Body of pancreas (tissue), 4 donors: ENCODE results near the gene PALLD. TPM values are rescaled to one million over a fixed set of nuclear protein-coding genes. Genes with fewer than 3 reads are reported as not detected.

Experiments
- ATAC-seq: fragments of 150-250 bp; one replicate; pipeline ENCODE4 v1.9.1; 2016
- DNase-seq, 4 donors: peaks; one replicate each; pipeline ENCODE4 v3.0.0-alpha.2; 2019
- H3K27ac ChIP-seq, 4 donors: fragments of 200-600 bp; sonication (generic); 1 replicate in 3 of 4; 2 replicates in 1 of 4; pipeline versions ENCODE4 v1.5.1 to v1.6.1; 2016 to 2019; ENCODE audit warnings: mild to moderate bottlenecking in 1 of 4, mixed read lengths in 1 of 4, moderate library complexity in 1 of 4
- H3K27me3 ChIP-seq, 2 donors: fragments of 200-600 bp; sonication (generic); one replicate each; pipeline ENCODE4 v1.6.0; 2016; ENCODE audit warnings: mild to moderate bottlenecking in 1 of 2
- H3K36me3 ChIP-seq, 2 donors: fragments of 200-600 bp; sonication (generic); replicated peaks in 1 of 2; 2 replicates each; pipeline ENCODE4 v1.5.1; 2016; ENCODE audit warnings: low read depth in 2 of 2; ENCODE audit not compliant: insufficient read depth in 1 of 2
- H3K4me1 ChIP-seq: fragments of 200-600 bp; sonication (generic); one replicate; pipeline ENCODE4 v1.6.0; 2016
- H3K4me3 ChIP-seq, 2 donors: fragments of 200-600 bp; sonication (generic); 1 replicate in 1 of 2; 2 replicates in 1 of 2; pipeline ENCODE4 v1.5.1; 2016 to 2019
- H3K9me3 ChIP-seq, 3 donors: fragments of 200-600 bp; sonication (generic); 1 replicate in 2 of 3; 2 replicates in 1 of 3; pipeline ENCODE4 v1.5.1; 2016
- POLR2A ChIP-seq, 3 donors: fragments of 450-650 bp; IDR thresholded peaks; one replicate each; pipeline ENCODE4 v1.6.1; 2016; ENCODE audit warnings: antibody characterized with exemption in 3 of 3, mild to moderate bottlenecking in 2 of 3
- WGBS, 2 donors: methylation state at CpG; one replicate each; pipeline ENCODE4 v1.1.5; 2017; 5-methylcytosine and 5-hydroxymethylcytosine counted together
- intact Hi-C: fragments of 100-400 bp; cut with DNase I; formaldehyde crosslinking; loops from one replicate; pipeline ENCODE4 v1.15.1; 2023
- total RNA-seq, 2 donors: library from RNA; depleted of rRNA; stranded (reverse); fragments of >200 nt; gene quantifications; one replicate each; pipeline ENCODE4 v1.1.0, GENCODE V29; 2016
- TF ChIP-seq, protein P1 (sequence below), 7 experiments: fragments of 450-650 bp in 4 of 7; fragments of 200-600 bp in 3 of 7; sonication (generic) in 3 of 7; IDR thresholded peaks; one replicate each; pipeline ENCODE4 v1.5.1; 2016 to 2019; ENCODE audit warnings: antibody characterized with exemption in 7 of 7

Gene PALLD
- total RNA-seq, 2 donors from 2014 or later: 46.8 to 52.4 TPM

DNA sequence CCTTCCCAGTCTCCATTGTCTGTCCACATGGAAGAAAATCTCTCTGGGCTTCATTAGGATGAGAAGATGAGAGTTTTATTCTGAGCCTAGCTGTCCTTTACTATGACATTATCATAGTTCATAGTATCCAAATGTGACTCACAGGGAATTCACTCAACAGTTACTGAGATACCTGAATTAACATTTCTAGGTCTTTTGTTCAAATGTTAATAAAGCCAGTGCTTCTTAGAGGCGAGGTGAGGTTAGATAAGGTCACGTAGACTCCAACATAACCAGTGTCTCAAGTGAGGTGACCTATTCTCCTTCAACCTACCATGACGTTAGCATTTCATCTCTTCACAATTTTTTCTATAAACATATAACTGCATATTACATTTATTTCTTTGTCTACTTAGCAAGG lies 67.2 kb downstream of the PALLD start:
- 87 to 91% methylated on average over 3 of the region's 3 CpGs for WGBS, 2 donors
- peaks cover 12% of the 10 kb centered on the region for H3K4me1 ChIP-seq
- H3K9me3 ChIP-seq: no peaks in the 10 kb centered on the region
- no peak overlapping the region for H3K27ac ChIP-seq
- TF ChIP-seq POLR2A (IDR thresholded peaks at IDR 0.05): no peak
- TF ChIP-seq, protein P1, sequence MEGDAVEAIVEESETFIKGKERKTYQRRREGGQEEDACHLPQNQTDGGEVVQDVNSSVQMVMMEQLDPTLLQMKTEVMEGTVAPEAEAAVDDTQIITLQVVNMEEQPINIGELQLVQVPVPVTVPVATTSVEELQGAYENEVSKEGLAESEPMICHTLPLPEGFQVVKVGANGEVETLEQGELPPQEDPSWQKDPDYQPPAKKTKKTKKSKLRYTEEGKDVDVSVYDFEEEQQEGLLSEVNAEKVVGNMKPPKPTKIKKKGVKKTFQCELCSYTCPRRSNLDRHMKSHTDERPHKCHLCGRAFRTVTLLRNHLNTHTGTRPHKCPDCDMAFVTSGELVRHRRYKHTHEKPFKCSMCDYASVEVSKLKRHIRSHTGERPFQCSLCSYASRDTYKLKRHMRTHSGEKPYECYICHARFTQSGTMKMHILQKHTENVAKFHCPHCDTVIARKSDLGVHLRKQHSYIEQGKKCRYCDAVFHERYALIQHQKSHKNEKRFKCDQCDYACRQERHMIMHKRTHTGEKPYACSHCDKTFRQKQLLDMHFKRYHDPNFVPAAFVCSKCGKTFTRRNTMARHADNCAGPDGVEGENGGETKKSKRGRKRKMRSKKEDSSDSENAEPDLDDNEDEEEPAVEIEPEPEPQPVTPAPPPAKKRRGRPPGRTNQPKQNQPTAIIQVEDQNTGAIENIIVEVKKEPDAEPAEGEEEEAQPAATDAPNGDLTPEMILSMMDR (IDR thresholded peaks at IDR 0.05): no peak
- no peak for ATAC-seq
- no peak overlapping the region for H3K4me3 ChIP-seq
- H3K36me3 ChIP-seq: no peaks in the 10 kb centered on the region
- intact Hi-C loops: no loop called here
- H3K27me3 ChIP-seq: no peaks in the 10 kb centered on the region
- DNase-seq: no peak

DNA sequence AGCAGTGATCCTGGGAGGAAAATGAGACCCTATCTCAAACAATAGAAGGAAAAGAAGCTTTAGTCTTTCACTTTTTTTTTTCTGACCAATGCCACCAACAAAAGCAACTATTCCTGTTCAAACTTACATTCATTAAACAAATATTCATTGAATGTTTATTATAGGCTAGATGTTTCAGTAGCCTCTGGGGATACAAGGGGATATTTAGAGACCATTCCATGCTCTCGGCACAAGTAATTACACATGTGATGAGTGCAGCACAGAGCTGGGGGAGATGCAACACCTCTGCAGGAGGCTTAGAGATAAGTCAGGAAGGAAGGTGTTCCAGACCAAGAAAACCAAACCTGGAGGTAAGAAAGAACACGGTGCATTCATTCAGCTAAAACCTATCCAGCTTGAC lies 68.3 kb downstream of the PALLD start:
- H3K27ac ChIP-seq: no peak overlapping the region
- no peaks in the 10 kb centered on the region for H3K9me3 ChIP-seq
- ATAC-seq (no peak), DNase-seq (no peak)
- TF ChIP-seq, protein P1 (IDR thresholded peaks at IDR 0.05): no peak
- no peak for TF ChIP-seq POLR2A (IDR thresholded peaks at IDR 0.05)
- H3K27me3 ChIP-seq: no peaks in the 10 kb centered on the region
- 32 to 64% methylated on average over 2 of the region's 2 CpGs for WGBS, 2 donors
- intact Hi-C loops: no loop called here
- H3K36me3 ChIP-seq: no peaks in the 10 kb centered on the region
- peaks cover 12% of the 10 kb centered on the region for H3K4me1 ChIP-seq
- no peak overlapping the region for H3K4me3 ChIP-seq

DNA sequence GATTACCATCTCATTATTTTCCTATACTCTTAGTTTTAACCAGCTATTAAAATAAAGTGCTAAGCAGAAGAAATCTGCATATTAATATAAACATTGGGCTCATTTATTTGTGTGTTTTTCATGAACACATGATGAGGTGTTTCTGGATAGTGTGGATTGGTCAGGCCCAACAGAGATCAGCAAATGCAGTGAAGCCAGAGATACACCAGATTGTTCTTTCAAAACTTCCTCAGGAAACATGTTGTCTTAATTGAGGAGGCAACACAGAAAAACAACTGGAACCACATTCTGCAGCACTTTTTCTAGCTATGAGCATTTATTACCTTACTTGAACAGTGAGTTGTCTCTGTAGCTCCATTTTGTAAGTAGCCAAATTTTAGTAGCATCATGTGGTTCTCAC lies 69.9 kb downstream of the PALLD start:
- intact Hi-C loops: no loop called here
- no peak for ATAC-seq
- no peaks in the 10 kb centered on the region for H3K36me3 ChIP-seq
- no peaks in the 10 kb centered on the region for H3K27me3 ChIP-seq
- peaks cover 11% of the 10 kb centered on the region for H3K4me1 ChIP-seq
- H3K9me3 ChIP-seq: no peaks in the 10 kb centered on the region
- no peak for TF ChIP-seq POLR2A (IDR thresholded peaks at IDR 0.05)
- TF ChIP-seq, protein P1 (IDR thresholded peaks at IDR 0.05): no peak
- H3K4me3 ChIP-seq: no peak overlapping the region
- no peak overlapping the region for H3K27ac ChIP-seq
- DNase-seq: no peak

DNA sequence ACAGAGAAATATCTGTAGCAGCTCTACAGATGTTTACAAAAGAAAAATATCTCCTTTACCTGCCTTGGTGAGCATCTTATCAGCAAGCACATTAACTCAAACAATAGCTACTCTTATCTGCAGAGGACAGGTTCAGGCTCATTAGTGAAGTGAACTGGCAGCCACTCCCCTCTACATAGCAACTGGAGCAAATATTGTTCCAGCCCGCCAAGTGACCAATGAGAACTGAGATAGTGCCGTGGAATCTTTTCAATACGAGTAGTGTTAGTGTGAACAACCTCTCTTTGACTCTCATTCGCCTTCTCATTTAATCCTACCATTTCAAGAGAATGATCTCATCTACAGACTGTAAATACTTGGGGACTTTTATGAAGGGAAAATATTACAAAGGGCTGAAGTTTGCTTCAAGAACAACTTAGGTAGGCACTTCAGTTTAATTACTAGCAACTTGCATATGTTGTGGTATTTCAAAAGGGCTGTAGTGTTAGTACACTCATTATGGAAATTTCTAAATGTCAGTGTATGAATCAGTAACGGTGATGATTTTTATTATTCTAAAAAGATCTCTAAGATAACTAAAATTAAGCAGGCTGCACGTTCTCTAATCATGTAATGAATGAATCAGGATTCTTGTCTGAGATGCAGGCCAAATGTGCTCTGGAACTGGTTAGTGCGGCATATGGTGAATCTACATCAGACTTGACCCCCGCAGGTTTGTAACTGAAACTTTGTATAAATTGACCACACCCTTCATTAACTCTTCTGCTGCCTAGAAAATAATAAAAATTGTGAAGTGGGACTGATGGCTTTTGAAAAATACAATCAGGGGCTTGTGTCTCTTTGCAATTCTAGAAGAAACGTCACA lies 72.4 kb downstream of the PALLD start:
- TF ChIP-seq POLR2A (IDR thresholded peaks at IDR 0.05): no peak
- TF ChIP-seq, protein P1 (IDR thresholded peaks at IDR 0.05): no peak
- no peak overlapping the region for H3K4me3 ChIP-seq
- intact Hi-C loops: no loop called here
- ATAC-seq (peak; percentile 98), DNase-seq (peak; percentile 52 to 63 (median 57))
- H3K9me3 ChIP-seq: no peaks in the 10 kb centered on the region
- H3K27me3 ChIP-seq: no peaks in the 10 kb centered on the region
- no peak overlapping the region for H3K27ac ChIP-seq
- H3K36me3 ChIP-seq: no peaks in the 10 kb centered on the region
- 19 to 28% methylated on average over 9 of the region's 9 CpGs for WGBS, 2 donors
- H3K4me1 ChIP-seq: peaks cover 11% of the 10 kb centered on the region

DNA sequence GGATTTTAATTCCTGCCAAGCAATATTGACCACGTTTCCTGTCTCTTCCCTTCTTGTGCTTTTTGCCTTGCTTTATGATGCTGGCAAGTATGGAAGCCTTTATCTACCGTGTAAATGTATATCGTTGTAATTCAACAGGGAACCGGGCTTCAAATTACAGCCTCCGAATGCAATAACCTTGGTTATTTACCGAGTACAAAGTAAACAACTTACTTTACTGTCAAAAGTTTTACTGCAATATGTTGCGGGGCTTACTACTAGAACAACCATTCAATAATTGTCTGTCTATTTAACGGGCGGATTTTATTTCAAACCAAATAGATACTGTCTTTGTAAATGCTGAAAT lies 73.1 kb downstream of the PALLD start:
- Histone ChIP-seq H3K4me1 (peaks cover 11% of the 10 kb centered on the region), H3K9me3 (no peaks in the 10 kb centered on the region), H3K4me3 (no peak overlapping the region), H3K27me3 (no peaks in the 10 kb centered on the region), H3K27ac (no peak overlapping the region), H3K36me3 (no peaks in the 10 kb centered on the region)
- WGBS, 2 donors: 20 to 29% methylated on average over 9 of the region's 9 CpGs
- ATAC-seq (no peak), DNase-seq (no peak)
- intact Hi-C loops: no loop called here
- no peak for TF ChIP-seq POLR2A (IDR thresholded peaks at IDR 0.05)
- TF ChIP-seq, protein P1 (IDR thresholded peaks at IDR 0.05): no peak
